Measurements from ENCODE around the gene NTRK1. TPM values are rescaled to one million over a fixed set of nuclear protein-coding genes. Genes with fewer than 3 reads are reported as not detected.

Gene NTRK1
- polyA plus RNA-seq, 1 of the 3 experiments (the other 2 are of a cell fraction) = 0.97 TPM

DNA sequence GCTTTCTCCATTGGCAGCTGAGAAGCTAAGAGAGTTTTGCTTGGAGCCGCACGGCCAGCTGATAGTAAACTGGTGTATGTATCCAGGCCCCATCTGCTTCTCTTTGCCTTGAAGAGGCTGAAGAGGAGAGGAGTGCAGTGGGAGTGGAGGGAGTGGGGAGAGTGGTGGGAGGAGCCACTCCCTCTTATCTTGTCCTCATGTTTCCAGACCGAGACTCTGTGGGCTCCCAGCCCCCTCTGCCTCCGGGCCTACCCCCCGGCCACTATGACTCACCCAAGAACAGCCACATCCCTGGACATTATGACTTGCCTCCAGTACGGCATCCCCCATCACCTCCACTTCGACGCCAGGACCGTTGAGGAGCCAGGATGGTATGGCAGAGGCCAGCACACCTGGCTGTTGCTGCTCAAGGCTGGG is 53.8 kb downstream of the NTRK1 start:
- CTCF ChIA-PET = interaction anchor here (1.0 to 6.9 kb wide), 8 partner anchors 12 to 225 kb away, joined by 3 to 182 read pairs (median 22); partner anchors contain the start of genes INSRR, LRRC71 and NTRK1
- Histone ChIP-seq H3K4me2 (peak overlapping the region; percentile 15; the same call in 1 of the 2 replicates), H3K36me3 (replicated peaks in 1 of 2; ENCODE audit: control insufficient read depth in 1 of 2, insufficient read depth in 2 of 2, low read length in 1 of 2) (no peaks in the 10 kb centered on the region), H3K9me2 (no peaks in the 10 kb centered on the region), H2AFZ (ENCODE audit: low read depth) (no peak overlapping the region), H3K9me3 (peaks cover 3% of the 10 kb centered on the region; the same call in 1 of the 2 replicates), H3K4me3 (ENCODE audit: low read depth in 2 of 2, low read length in 1 of 2) (no peak overlapping the region), H3K79me2 (ENCODE audit: insufficient read depth) (no peaks in the 10 kb centered on the region), H4K20me1 (ENCODE audit: insufficient read depth) (no peaks in the 10 kb centered on the region), H3K4me1 (ENCODE audit: control insufficient read depth in 1 of 2, insufficient read depth in 2 of 2, low read depth in 1 of 2, low read length in 1 of 2) (peaks cover 11 to 42% of the 10 kb centered on the region in 2 experiments; a peak in 3 of 4 replicates), H3K27ac (ENCODE audit: low read depth in 2 of 2, low read length in 1 of 2) (peak overlapping the region in 1 of 2 experiments; percentile 94; a peak in 2 of 4 replicates), H3K27me3 (ENCODE audit: insufficient read depth) (no peaks in the 10 kb centered on the region), H3K9ac (no peak overlapping the region), H3F3A (replicated peaks; ENCODE audit: insufficient read depth) (peaks cover 6% of the 10 kb centered on the region)
- POLR2A ChIA-PET = interaction anchor here (1.0 to 2.7 kb wide), 3 partner anchors 10 to 160 kb away, joined by 3 to 15 read pairs (median 3); no protein-coding TSS in a partner anchor
- DNase-seq = no peak
- 45% methylated on average over 9 of the region's 9 CpGs for WGBS (ENCODE audit: low lambda C conversion rate)
- no peak for TF ChIP-seq CHD2 (IDR thresholded peaks at IDR 0.05; ENCODE audit: low read length, partially characterized antibody)
- TF ChIP-seq, protein P1, sequence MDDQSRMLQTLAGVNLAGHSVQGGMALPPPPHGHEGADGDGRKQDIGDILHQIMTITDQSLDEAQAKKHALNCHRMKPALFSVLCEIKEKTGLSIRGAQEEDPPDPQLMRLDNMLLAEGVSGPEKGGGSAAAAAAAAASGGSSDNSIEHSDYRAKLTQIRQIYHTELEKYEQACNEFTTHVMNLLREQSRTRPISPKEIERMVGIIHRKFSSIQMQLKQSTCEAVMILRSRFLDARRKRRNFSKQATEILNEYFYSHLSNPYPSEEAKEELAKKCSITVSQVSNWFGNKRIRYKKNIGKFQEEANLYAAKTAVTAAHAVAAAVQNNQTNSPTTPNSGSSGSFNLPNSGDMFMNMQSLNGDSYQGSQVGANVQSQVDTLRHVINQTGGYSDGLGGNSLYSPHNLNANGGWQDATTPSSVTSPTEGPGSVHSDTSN (IDR thresholded peaks at IDR 0.05) = peak; percentile 19; the same call in 1 of the 2 replicates
- 0 out of 2 replicates have a peak, but pooled peaks have one; percentile 27 for TF ChIP-seq TCF12 (IDR thresholded peaks at IDR 0.05)
- no peak for TF ChIP-seq RCOR1 (IDR thresholded peaks at IDR 0.05; ENCODE audit: low read length)
- TF ChIP-seq FOSL2 (IDR thresholded peaks at IDR 0.05; ENCODE audit: borderline replicate concordance, low read depth) = peak; percentile 74
- TF ChIP-seq, protein P2, sequence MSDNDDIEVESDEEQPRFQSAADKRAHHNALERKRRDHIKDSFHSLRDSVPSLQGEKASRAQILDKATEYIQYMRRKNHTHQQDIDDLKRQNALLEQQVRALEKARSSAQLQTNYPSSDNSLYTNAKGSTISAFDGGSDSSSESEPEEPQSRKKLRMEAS (IDR thresholded peaks at IDR 0.05; ENCODE audit: low read depth) = 0 out of 2 replicates have a peak, but pooled peaks have one; percentile 54

DNA sequence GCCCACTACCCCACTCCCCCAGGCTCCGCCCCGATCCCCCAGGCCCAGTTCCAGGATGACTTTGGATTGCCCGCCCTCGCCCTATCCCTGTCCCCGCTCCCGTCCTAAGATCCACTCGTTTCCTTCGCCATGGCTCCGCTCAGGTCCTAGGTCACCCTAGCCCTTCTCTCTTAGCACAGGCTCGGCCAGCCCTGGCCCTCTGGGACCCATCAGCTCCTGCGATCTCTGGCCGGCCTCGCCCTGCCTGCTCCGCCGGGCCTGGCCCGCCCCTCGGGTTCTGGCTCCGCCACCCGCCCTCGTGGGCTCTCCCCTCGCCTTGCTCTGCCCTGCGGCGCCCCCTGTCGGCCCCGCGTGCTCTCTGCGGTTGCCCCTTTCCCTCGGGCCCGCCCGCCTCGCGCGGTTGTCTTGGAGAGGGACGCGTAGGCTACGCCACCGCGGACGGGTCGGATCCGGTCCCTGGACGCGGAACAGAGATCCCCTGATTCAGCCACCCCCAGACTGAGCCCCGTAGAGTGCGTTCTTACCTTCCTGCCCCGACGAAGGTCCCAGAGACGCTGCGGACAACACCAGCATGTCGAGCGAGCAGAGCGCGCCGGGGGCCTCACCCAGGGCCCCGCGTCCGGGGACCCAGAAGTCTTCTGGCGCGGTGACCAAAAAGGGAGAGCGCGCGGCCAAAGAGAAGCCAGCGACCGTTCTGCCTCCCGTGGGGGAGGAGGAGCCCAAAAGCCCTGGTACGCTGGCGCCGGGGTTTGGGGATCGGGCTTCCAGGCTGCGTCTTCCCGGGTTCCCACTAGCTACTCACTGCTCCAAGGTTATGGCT is 59.8 kb downstream of the NTRK1 start, which contains the start of gene LRRC71:
TSS of gene LRRC71 (plus strand) at position 400 of the 820 bp plus-strand sequence. CDS start at position 572, 172 bp downstream.
- no peak within 1 kb of the TSS; a peak in 1 of 4 replicates for H3K4me3 ChIP-seq (ENCODE audit: low read depth in 2 of 2, low read length in 1 of 2)
- WGBS (ENCODE audit: low lambda C conversion rate) = 72% methylated on average over 71 of the region's 71 CpGs
- TF ChIP-seq RCOR1 (IDR thresholded peaks at IDR 0.05; ENCODE audit: low read length) (no peak), SIN3A (IDR thresholded peaks at IDR 0.05; ENCODE audit: borderline replicate concordance, low read depth, low read length) (no peak), POLR2AphosphoS5 (IDR thresholded peaks at IDR 0.05; ENCODE audit: low read depth, low read length) (no peak), ELF1 (IDR thresholded peaks at IDR 0.05) (no peak), EP300 (IDR thresholded peaks at IDR 0.05; ENCODE audit: borderline replicate concordance in 1 of 2, low read depth in 1 of 2, low read length in 1 of 2) (no peak), NFIC (IDR thresholded peaks at IDR 0.05; ENCODE audit: borderline replicate concordance) (no peak), EZH2phosphoT487 (IDR thresholded peaks at IDR 0.05; ENCODE audit: borderline replicate concordance, low read depth) (no peak), RAD21 (IDR thresholded peaks at IDR 0.05; ENCODE audit: low read length) (peak; percentile 50), NRF1 (IDR thresholded peaks at IDR 0.05; ENCODE audit: low read depth, low read length) (no peak)
- TF ChIP-seq, protein P3, sequence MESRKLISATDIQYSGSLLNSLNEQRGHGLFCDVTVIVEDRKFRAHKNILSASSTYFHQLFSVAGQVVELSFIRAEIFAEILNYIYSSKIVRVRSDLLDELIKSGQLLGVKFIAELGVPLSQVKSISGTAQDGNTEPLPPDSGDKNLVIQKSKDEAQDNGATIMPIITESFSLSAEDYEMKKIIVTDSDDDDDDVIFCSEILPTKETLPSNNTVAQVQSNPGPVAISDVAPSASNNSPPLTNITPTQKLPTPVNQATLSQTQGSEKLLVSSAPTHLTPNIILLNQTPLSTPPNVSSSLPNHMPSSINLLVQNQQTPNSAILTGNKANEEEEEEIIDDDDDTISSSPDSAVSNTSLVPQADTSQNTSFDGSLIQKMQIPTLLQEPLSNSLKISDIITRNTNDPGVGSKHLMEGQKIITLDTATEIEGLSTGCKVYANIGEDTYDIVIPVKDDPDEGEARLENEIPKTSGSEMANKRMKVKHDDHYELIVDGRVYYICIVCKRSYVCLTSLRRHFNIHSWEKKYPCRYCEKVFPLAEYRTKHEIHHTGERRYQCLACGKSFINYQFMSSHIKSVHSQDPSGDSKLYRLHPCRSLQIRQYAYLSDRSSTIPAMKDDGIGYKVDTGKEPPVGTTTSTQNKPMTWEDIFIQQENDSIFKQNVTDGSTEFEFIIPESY (IDR thresholded peaks at IDR 0.05; ENCODE audit: borderline replicate concordance, low read depth) = no peak
- TF ChIP-seq, protein P2 (IDR thresholded peaks at IDR 0.05; ENCODE audit: low read depth) = no peak
- TF ChIP-seq, protein P4, sequence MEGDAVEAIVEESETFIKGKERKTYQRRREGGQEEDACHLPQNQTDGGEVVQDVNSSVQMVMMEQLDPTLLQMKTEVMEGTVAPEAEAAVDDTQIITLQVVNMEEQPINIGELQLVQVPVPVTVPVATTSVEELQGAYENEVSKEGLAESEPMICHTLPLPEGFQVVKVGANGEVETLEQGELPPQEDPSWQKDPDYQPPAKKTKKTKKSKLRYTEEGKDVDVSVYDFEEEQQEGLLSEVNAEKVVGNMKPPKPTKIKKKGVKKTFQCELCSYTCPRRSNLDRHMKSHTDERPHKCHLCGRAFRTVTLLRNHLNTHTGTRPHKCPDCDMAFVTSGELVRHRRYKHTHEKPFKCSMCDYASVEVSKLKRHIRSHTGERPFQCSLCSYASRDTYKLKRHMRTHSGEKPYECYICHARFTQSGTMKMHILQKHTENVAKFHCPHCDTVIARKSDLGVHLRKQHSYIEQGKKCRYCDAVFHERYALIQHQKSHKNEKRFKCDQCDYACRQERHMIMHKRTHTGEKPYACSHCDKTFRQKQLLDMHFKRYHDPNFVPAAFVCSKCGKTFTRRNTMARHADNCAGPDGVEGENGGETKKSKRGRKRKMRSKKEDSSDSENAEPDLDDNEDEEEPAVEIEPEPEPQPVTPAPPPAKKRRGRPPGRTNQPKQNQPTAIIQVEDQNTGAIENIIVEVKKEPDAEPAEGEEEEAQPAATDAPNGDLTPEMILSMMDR (IDR thresholded peaks at IDR 0.05) = peak; percentile 42
- TF ChIP-seq, protein P5, sequence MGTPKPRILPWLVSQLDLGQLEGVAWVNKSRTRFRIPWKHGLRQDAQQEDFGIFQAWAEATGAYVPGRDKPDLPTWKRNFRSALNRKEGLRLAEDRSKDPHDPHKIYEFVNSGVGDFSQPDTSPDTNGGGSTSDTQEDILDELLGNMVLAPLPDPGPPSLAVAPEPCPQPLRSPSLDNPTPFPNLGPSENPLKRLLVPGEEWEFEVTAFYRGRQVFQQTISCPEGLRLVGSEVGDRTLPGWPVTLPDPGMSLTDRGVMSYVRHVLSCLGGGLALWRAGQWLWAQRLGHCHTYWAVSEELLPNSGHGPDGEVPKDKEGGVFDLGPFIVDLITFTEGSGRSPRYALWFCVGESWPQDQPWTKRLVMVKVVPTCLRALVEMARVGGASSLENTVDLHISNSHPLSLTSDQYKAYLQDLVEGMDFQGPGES (IDR thresholded peaks at IDR 0.05; ENCODE audit: low read depth, low read length) = no peak

More for the DNA sequence above, 59.8 kb downstream of the NTRK1 start, which contains the start of gene LRRC71:
- Histone ChIP-seq H3K9me2 (no peaks in the 10 kb centered on the region), H3K4me1 (ENCODE audit: control insufficient read depth in 1 of 2, insufficient read depth in 2 of 2, low read depth in 1 of 2, low read length in 1 of 2) (peaks cover 0 to 8% of the 10 kb centered on the region in 2 experiments; a peak in 1 of 4 replicates), H3K36me3 (replicated peaks in 1 of 2; ENCODE audit: control insufficient read depth in 1 of 2, insufficient read depth in 2 of 2, low read length in 1 of 2) (no peaks in the 10 kb centered on the region), H3K27ac (ENCODE audit: low read depth in 2 of 2, low read length in 1 of 2) (no peak within 1 kb of the TSS), H3F3A (replicated peaks; ENCODE audit: insufficient read depth) (peaks cover 6% of the 10 kb centered on the region), H2AFZ (ENCODE audit: low read depth) (no peak within 1 kb of the TSS), H3K9ac (no peak within 1 kb of the TSS), H3K4me2 (no peak within 1 kb of the TSS), H4K20me1 (ENCODE audit: insufficient read depth) (no peaks in the 10 kb centered on the region), H3K9me3 (peaks cover 3% of the 10 kb centered on the region; the same call in 1 of the 2 replicates), H3K27me3 (ENCODE audit: insufficient read depth) (no peaks in the 10 kb centered on the region), H3K79me2 (ENCODE audit: insufficient read depth) (no peaks in the 10 kb centered on the region)
- ChIA-PET POLR2A (no interaction called here), CTCF (interaction anchor here (1.3 to 12.9 kb wide), 4 partner anchors 9 to 61 kb away, joined by 3 to 308 read pairs (median 93); partner anchors contain the start of gene PEAR1)
- DNase-seq = peak; percentile 75
